Fibroblast of lung (primary cell): Measurements from ENCODE around the gene ADCY4.

Experiments
- EZH2 ChIP-seq: IDR thresholded peaks from 2 replicates; pipeline ENCODE4 v1.5.1; 2012; ENCODE audit warnings: low read length, control low read depth, mild to moderate bottlenecking; ENCODE audit errors: missing control alignments
- TF ChIP-seq, protein P1 (sequence below), 2 donors: IDR thresholded peaks in 1 of 2; conservative IDR thresholded peaks in 1 of 2; 1 replicate in 1 of 2; 2 replicates in 1 of 2; pipeline ENCODE4 v1.5.1; 2011 to 2012; ENCODE audit warnings: low read length in 2 of 2, control low read depth in 1 of 2, inconsistent platforms in 1 of 2, low read depth in 1 of 2, mild to moderate bottlenecking in 1 of 2

DNA sequence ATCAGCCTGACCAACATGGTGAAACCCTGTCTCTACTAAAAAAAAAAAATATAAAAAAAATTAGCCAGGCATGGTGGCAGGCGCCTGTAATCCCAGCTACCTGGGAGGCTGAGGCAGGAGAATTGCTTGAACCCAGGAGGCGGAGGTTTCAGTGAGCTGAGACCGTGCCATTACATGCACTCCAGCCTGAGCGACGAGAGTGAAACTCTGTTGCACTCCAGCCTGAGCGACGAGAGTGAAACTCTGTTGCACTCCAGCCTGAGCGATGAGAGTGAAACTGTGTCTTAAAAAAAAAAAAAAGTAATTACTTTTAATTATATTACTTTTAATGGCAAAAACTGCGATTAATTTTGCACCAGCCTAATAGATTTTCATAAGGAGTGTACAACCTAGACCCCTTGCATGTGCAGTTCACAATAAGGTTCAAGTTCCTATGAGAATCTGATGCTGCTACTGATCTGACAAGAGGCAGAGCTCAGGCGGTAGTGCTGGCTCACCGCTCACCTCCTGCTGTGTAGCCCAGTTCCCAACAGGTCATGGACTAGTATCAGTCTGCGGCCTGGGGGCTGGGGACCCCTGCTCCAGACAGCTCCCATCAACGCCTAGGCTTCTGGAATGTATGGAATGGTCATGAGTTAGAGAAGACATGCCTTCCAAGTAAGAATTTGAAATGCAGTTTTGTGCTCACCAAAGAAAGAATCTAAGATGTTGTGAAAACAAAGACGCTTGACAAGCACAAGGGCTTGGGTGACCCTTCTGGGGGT is 13.5 kb downstream of the ADCY4 start:
- TF ChIP-seq EZH2: no peak
- TF ChIP-seq, protein P1, sequence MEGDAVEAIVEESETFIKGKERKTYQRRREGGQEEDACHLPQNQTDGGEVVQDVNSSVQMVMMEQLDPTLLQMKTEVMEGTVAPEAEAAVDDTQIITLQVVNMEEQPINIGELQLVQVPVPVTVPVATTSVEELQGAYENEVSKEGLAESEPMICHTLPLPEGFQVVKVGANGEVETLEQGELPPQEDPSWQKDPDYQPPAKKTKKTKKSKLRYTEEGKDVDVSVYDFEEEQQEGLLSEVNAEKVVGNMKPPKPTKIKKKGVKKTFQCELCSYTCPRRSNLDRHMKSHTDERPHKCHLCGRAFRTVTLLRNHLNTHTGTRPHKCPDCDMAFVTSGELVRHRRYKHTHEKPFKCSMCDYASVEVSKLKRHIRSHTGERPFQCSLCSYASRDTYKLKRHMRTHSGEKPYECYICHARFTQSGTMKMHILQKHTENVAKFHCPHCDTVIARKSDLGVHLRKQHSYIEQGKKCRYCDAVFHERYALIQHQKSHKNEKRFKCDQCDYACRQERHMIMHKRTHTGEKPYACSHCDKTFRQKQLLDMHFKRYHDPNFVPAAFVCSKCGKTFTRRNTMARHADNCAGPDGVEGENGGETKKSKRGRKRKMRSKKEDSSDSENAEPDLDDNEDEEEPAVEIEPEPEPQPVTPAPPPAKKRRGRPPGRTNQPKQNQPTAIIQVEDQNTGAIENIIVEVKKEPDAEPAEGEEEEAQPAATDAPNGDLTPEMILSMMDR (conservative IDR thresholded peaks at IDR 0.05 in 1 of 2, IDR thresholded peaks at IDR 0.05 in 1 of 2; ENCODE audit: low read depth in 1 of 2, low read length in 2 of 2): no peak
